HepG2 (cell line): ENCODE data around the gene MYL6B. TPM values are rescaled to one million over a fixed set of nuclear protein-coding genes. Genes with fewer than 3 reads are reported as not detected.
A peak's percentile ranks its signal among the peaks of the same experiment; 100 is the strongest.

Experiments used
- ASH2L ChIP-seq: fragments of 300-600, 200-600 bp; sonication (generic); IDR thresholded peaks from 2 replicates; pipeline ENCODE4 v1.7.0; 2017; ENCODE audit warnings: low read depth, mild to moderate bottlenecking, moderate library complexity, mixed read lengths, low read length; ENCODE audit not compliant: insufficient read length
- BCL6 ChIP-seq: IDR thresholded peaks from 2 replicates; pipeline ENCODE4 v1.6.1; 2016; ENCODE audit warnings: missing genetic modification reagents, missing compliant biosample characterization
- CBX1 ChIP-seq: IDR thresholded peaks from one replicate; pipeline ENCODE4 v1.6.1; 2016; ENCODE audit warnings: antibody characterized with exemption, low read depth
- ERF ChIP-seq: IDR thresholded peaks from 2 replicates; pipeline ENCODE4 v1.6.1; 2018; ENCODE audit warnings: missing biosample characterization, missing genetic modification reagents
- MED8 ChIP-seq: sonication (generic); formaldehyde crosslinking; IDR thresholded peaks from 2 replicates; pipeline ENCODE4 v1.8.1; 2023; ENCODE audit warnings: mild to moderate bottlenecking, missing genetic modification reagents; ENCODE audit not compliant: insufficient replicate concordance
- NR0B2 ChIP-seq: sonication (generic); formaldehyde crosslinking; IDR thresholded peaks from 2 replicates; pipeline ENCODE4 v1.4.0; 2020; ENCODE audit warnings: mild to moderate bottlenecking, missing genetic modification reagents
- RBM22 ChIP-seq: fragments of 200-400 bp; formaldehyde crosslinking; optimal IDR thresholded peaks from 2 replicates; pipeline ENCODE3; 2017; ENCODE audit warnings: mild to moderate bottlenecking, low read length, moderate library complexity
- SMAD3 ChIP-seq: sonication (generic); formaldehyde crosslinking; IDR thresholded peaks from 2 replicates; pipeline ENCODE4 v1.4.0; 2020; ENCODE audit warnings: missing genetic modification reagents
- TFAP4 ChIP-seq: sonication (generic); IDR thresholded peaks from 2 replicates; pipeline ENCODE4 v1.6.1; 2016; ENCODE audit warnings: low read depth, borderline replicate concordance
- TSC22D2 ChIP-seq: sonication (generic); formaldehyde crosslinking; IDR thresholded peaks from 2 replicates; pipeline ENCODE4 v1.5.1; 2020; ENCODE audit warnings: missing genetic modification reagents, mild to moderate bottlenecking, borderline replicate concordance
- ZBTB49 ChIP-seq: sonication (generic); formaldehyde crosslinking; IDR thresholded peaks from 2 replicates; pipeline ENCODE4 v1.4.0; 2020; ENCODE audit warnings: missing genetic modification reagents, borderline replicate concordance
- ZMAT3 ChIP-seq: sonication (generic); formaldehyde crosslinking; conservative IDR thresholded peaks from 2 replicates; pipeline ENCODE4 v1.7.0; 2021; ENCODE audit warnings: missing genetic modification reagents
- ZNF264 ChIP-seq: sonication (generic); formaldehyde crosslinking; IDR thresholded peaks from 2 replicates; pipeline ENCODE4 v1.4.0; 2020; ENCODE audit warnings: missing genetic modification reagents
- ZNF292 ChIP-seq: sonication (generic); formaldehyde crosslinking; IDR thresholded peaks from 2 replicates; pipeline ENCODE4 v1.8.1; 2022; ENCODE audit warnings: mild to moderate bottlenecking, low read depth, missing genetic modification reagents, borderline replicate concordance
- ZNF580 ChIP-seq: IDR thresholded peaks from 2 replicates; pipeline ENCODE4 v1.6.1; 2016; ENCODE audit warnings: low read depth, borderline replicate concordance
- ZNF7 ChIP-seq: IDR thresholded peaks from 2 replicates; pipeline ENCODE4 v1.6.1; 2016; ENCODE audit warnings: missing biosample characterization, missing genetic modification reagents
- ZNF83 ChIP-seq: sonication (generic); formaldehyde crosslinking; IDR thresholded peaks from 2 replicates; pipeline ENCODE4 v1.4.0; 2020; ENCODE audit warnings: missing genetic modification reagents, mild to moderate bottlenecking, borderline replicate concordance
- ZNF841 ChIP-seq: sonication (generic); formaldehyde crosslinking; IDR thresholded peaks from 2 replicates; pipeline ENCODE4 v1.8.1; 2023; ENCODE audit warnings: missing genetic modification reagents, borderline replicate concordance
- ZNF850 ChIP-seq: sonication (generic); formaldehyde crosslinking; conservative IDR thresholded peaks from 2 replicates; pipeline ENCODE4 v1.9.0; 2021; ENCODE audit warnings: mild to moderate bottlenecking, missing genetic modification reagents
- ZSCAN12 ChIP-seq: sonication (generic); formaldehyde crosslinking; IDR thresholded peaks from 2 replicates; pipeline ENCODE4 v1.9.0; 2021; ENCODE audit warnings: mild to moderate bottlenecking, missing genetic modification reagents
- polyA plus RNA-seq, 8 experiments: library from polyadenylated mRNA; depleted of rRNA in 3 of 8; stranded (reverse) in 7 of 8; unstranded in 1 of 8; fragments of >200 nt; fragmentation: Illumina TruSeq in 4 of 8; extraction: Trizol in 4 of 8; gene quantifications; 2 replicates each; pipeline versions ENCODE4 v1.2.1 to v1.2.3, GENCODE V29; 2011 to 2016; ENCODE audit warnings: low read depth in 4 of 8, missing spikeins in 1 of 8, mixed read lengths in 1 of 8; ENCODE audit not compliant: insufficient read depth in 1 of 8
- total RNA-seq, 5 experiments: library from RNA; depleted of rRNA; stranded (reverse); fragments of >200 nt; fragmentation: Illumina TruSeq; extraction: Trizol; gene quantifications; 2 replicates each; pipeline ENCODE4 v1.2.3, GENCODE V29; 2016; ENCODE audit warnings: low read depth in 1 of 5
- TF ChIP-seq, protein P1 (sequence below): sonication (generic); formaldehyde crosslinking; IDR thresholded peaks from 2 replicates; pipeline ENCODE4 v1.4.0; 2020; ENCODE audit warnings: missing genetic modification reagents
- TF ChIP-seq, protein P2 (sequence below): IDR thresholded peaks from 2 replicates; pipeline ENCODE4 v1.6.1; 2016; ENCODE audit warnings: mild to moderate bottlenecking, missing biosample characterization, missing genetic modification reagents

MYL6B gene
- total and polyA plus RNA-seq, 2 of the 13 experiments (the other 11 are each of a cell fraction or from before 2014, with no cell fraction given) = 75.7 to 88.7 TPM

DNA sequence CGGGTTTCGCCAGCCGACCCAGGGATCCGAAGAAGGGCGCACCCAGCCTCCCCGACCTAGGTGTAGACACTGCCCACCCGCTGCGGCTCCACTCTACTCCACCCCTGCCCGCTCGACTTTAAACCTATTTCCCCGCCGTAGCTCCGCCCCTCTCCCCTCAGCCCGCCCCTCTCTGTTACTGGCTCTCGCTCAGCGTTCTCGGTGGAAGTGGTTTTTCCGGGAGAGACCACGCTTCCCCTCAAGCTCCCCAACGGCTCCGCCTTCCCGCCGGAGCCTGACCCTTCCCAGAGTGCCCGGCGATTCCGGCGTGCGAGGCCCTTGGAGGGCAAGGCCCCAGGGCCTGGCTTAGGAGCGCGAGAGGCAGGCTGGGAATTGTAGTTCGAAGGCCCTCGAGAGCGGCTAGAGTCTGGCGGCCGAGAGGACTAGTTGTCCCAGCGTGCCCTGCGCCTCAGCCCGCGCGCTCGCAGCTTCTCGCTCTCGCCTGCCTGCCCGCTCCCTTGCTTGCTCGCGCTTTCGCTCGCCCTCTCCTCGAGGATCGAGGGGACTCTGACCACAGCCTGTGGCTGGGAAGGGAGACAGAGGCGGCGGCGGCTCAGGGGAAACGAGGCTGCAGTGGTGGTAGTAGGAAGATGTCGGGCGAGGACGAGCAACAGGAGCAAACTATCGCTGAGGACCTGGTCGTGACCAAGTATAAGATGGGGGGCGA is 48.1 kb upstream of the MYL6B start, which contains the start of gene PA2G4 (continued):
- peak; percentile 40; the same call in 1 of the 2 replicates for TF ChIP-seq TFAP4
- TF ChIP-seq ZNF292 (CRISPR knock-in tag) = peak; percentile 45; the same call in 1 of the 2 replicates
- 0 out of 2 replicates have a peak, but pooled peaks have one; percentile 86 for TF ChIP-seq ZNF850 (CRISPR knock-in tag)
- peak; percentile 95 for TF ChIP-seq RBM22
- TF ChIP-seq ZNF841 = 0 out of 2 replicates have a peak, but pooled peaks have one; percentile 62
- peak; percentile 33; the same call in 1 of the 2 replicates for TF ChIP-seq BCL6 (CRISPR knock-in tag)
- TF ChIP-seq ZSCAN12 = no peak
- TF ChIP-seq ZNF7 (CRISPR knock-in tag) = no peak
- peak; percentile 37; the same call in 1 of the 2 replicates for TF ChIP-seq ZNF264 (CRISPR knock-in tag)
- no peak for TF ChIP-seq ZNF83 (CRISPR knock-in tag)
- peak; percentile 90 for TF ChIP-seq CBX1
- peak; percentile 90 for TF ChIP-seq ERF
- TF ChIP-seq ZNF580 (CRISPR knock-in tag) = peak; percentile 92
- TF ChIP-seq, protein P1, sequence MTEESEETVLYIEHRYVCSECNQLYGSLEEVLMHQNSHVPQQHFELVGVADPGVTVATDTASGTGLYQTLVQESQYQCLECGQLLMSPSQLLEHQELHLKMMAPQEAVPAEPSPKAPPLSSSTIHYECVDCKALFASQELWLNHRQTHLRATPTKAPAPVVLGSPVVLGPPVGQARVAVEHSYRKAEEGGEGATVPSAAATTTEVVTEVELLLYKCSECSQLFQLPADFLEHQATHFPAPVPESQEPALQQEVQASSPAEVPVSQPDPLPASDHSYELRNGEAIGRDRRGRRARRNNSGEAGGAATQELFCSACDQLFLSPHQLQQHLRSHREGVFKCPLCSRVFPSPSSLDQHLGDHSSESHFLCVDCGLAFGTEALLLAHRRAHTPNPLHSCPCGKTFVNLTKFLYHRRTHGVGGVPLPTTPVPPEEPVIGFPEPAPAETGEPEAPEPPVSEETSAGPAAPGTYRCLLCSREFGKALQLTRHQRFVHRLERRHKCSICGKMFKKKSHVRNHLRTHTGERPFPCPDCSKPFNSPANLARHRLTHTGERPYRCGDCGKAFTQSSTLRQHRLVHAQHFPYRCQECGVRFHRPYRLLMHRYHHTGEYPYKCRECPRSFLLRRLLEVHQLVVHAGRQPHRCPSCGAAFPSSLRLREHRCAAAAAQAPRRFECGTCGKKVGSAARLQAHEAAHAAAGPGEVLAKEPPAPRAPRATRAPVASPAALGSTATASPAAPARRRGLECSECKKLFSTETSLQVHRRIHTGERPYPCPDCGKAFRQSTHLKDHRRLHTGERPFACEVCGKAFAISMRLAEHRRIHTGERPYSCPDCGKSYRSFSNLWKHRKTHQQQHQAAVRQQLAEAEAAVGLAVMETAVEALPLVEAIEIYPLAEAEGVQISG (CRISPR knock-in tag) = peak; percentile 98
- TF ChIP-seq ASH2L = peak; percentile 79
- no peak for TF ChIP-seq NR0B2
- TF ChIP-seq, protein P2, sequence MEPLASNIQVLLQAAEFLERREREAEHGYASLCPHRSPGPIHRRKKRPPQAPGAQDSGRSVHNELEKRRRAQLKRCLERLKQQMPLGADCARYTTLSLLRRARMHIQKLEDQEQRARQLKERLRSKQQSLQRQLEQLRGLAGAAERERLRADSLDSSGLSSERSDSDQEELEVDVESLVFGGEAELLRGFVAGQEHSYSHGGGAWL = peak; percentile 83; the same call in 1 of the 2 replicates
- TF ChIP-seq TSC22D2 = peak; percentile 85; the same call in 1 of the 2 replicates
- TF ChIP-seq SMAD3 (CRISPR knock-in tag) = peak; percentile 64; the same call in 1 of the 2 replicates
- TF ChIP-seq ZMAT3 (CRISPR knock-in tag) = peak; percentile 18; the same call in 1 of the 2 replicates
- peak; percentile 48 for TF ChIP-seq MED8 (CRISPR knock-in tag)
- TF ChIP-seq ZBTB49 (CRISPR knock-in tag) = 0 out of 2 replicates have a peak, but pooled peaks have one; percentile 12
